Retina (tissue), 1 donor: ENCODE data around the gene C9orf78.
"Not testable (repeated sequence)": the region's sequence is repeated elsewhere in the genome, so short reads cannot be mapped to it uniquely, and the experiment has no call there.

Experiments
- DNase-seq: peaks from one replicate; pipeline ENCODE4 v3.0.0-alpha.2; 2016

C9orf78 gene

GRCh38 chr9:129809346-129809745 lies 25.7 kb downstream of the C9orf78 start:
- no peak for DNase-seq

GRCh38 chr9:129806061-129806460 lies 29.0 kb downstream of the C9orf78 start:
- no peak for DNase-seq

DNA sequence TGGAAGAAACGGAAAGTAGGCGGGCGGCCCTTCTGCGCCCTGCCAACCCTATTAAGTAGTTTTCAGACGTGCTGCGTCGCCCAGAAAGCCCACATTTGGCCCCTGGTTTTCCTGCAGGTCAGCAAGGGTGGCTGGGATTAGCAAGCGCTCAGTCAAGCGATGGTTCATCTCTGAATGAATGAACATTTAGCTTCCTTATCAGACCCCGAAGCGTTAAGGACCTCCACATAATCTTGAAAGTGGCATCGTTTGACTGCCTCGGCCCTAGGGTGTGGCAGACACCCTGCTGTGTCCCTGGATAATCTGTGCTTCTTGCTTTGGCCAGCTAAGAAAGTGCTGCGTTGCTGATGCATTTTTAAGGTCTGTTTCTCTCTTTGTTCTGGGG lies 31.4 kb downstream of the C9orf78 start:
- DNase-seq, result peak; percentile 64

DNA sequence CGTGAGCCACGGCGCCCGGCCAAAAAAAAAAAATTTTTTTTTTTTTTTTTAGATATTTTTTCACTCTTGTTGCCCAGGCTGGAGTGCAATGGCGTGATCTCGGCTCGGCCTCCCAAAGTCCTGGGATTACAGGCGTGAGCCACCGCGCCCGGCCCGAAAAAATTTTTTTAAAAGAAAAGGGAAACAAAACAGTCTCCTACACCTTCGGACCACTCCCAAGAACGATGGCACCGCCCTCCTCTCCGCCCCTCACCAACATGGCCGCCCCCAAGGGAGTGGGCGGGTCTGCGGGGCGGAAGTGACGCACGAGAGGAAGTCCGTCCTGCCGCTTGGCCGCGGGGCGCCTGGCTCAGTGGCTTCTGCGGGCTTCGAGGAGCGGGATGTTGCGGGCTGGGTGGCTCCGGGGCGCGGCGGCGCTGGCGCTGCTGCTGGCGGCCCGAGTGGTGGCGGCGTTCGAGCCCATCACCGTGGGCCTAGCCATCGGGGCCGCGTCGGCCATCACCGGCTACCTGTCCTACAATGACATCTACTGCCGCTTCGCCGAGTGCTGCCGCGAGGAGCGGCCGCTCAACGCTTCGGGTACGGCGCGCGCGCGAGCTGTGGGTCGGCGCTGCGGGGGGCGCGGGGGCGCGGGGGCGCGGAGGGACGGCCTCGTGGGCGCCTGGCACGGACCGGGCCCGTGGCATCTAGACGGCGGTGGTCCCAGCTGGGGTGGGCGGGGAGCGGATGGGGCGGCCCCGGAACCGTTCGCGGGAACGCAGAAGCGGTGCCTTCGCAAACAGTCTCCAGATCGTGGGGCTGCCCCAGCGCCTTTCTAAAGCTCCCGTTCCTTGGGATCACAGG lies 32.0 kb downstream of the C9orf78 start, which contains the start of gene TOR1B:
Gene TOR1B (plus strand): TSS at position 352 of the 843 bp plus-strand sequence. CDS start 29 bp downstream, at position 381.
- peak; percentile 98 for DNase-seq

DNA sequence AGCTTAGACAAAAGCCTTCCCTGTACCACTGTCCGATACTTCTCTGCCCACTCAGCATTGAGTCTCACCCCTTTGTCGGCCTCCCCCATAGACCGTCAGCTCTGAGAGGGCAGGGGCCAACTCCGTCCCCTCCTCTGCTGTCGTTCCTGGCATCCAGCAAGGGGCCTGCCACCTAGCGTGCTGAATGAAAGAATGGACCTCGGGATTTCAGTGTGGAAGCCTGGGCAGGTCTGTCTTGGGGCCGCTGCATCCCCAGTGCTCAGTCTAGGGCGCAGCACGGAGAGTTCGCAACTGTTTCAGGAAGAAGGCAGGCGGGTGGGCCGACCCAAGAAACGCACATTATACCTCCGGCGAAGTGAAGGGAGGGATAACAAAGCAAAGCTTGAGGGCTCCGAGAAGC lies 33.6 kb downstream of the C9orf78 start:
- no peak for DNase-seq

GRCh38 chr9:129798973-129799372 lies 36.1 kb downstream of the C9orf78 start:
- DNase-seq, result no peak

- DNase-seq, result not testable (repeated sequence)
These were observed 39.0 kb downstream of the C9orf78 start for GRCh38 chr9:129796029-129796428.

GRCh38 chr9:129794549-129794948 lies 40.5 kb downstream of the C9orf78 start:
- no peak for DNase-seq

- no peak for DNase-seq
These were observed 48.6 kb downstream of the C9orf78 start for GRCh38 chr9:129786481-129786880.

DNA sequence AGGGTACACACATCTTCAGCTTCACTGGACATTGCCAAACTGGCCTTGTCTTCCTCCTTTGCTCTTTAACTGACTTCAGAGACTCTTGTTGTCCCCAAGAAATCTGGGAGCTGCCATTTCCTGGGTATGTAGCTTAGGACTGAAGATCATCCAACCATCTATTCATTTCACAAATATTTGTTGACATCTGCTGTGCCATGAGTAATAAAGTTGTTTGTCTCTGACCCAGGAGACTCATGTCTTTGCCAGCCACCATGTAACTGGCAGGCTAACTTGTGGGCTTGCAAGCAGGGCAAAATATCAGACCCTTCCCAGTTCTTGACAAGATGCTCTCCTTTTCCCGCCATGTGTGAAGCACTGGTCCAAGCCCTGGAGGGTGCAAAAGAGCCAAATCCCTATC lies 49.2 kb downstream of the C9orf78 start:
- no peak for DNase-seq

- DNase-seq, result not testable (repeated sequence)
These were observed 50.1 kb downstream of the C9orf78 start for GRCh38 chr9:129784970-129785369.

- DNase-seq, result peak; percentile 83
These were observed 51.3 kb downstream of the C9orf78 start for GRCh38 chr9:129783516-129784361.

- DNase-seq, result no peak
These were observed 53.1 kb downstream of the C9orf78 start for GRCh38 chr9:129781981-129782380.

- no peak for DNase-seq
These were observed 53.9 kb downstream of the C9orf78 start for GRCh38 chr9:129781131-129781530.

DNA sequence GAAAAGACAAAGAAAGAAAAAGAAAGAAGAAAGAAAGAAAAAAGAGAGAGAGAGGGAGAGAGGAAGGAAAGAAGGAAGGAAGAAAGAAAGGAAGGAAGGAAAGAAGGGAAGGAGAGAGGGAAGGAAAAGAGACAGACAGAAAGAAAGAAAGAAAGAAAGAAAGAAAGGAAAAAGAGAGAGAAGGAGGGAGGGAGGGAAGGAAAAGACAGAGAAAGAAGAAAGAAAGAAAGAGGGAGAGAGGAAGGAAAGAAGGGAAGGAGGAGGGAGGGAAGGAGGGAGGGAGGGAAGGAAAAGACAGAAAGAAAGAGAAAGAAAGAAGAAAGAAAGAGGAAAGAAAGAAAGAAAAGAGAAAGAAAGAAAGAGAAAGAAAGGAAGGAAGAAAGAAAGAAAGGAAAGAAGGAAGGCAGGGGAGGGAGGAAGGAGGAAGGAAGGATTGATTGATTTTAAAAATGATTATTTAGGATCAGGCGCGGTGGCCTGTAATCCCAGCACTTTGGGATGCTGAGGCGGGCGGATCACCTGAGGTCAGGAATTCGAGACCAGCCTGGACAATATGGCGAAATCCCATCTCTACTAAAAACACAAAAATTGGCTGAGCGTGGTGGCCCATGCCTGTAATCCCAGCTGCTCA lies 55.4 kb downstream of the C9orf78 start:
- no peak for DNase-seq

- no peak for DNase-seq
These were observed 56.6 kb downstream of the C9orf78 start for GRCh38 chr9:129778469-129778868.

DNA sequence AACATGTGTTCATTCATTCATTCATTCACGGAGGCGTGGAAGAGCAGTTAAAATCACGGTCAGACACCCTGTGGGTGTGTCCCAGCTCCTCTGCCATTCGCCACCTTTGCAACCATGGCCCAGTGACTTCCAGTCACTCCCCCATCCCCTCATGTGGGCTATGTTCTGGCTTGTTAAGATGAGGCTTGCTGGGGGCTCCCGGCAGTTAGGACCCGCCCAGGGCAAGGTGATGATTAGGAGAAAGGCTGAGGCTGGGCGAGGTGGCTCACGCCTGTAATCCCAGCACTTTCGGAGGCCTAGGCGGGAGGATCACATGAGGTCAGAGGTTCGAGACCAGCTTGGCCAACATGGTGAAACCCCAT lies 57.3 kb downstream of the C9orf78 start:
- no peak for DNase-seq
